Vagina (tissue), 2 donors: ENCODE measurements around the gene MAP6D1.

Experiments used
- POLR2A ChIP-seq, 2 donors: fragments of 450-650 bp; IDR thresholded peaks; one replicate each; pipeline ENCODE4 v1.6.1; 2017; ENCODE audit warnings: antibody characterized with exemption in 2 of 2, mild to moderate bottlenecking in 2 of 2, moderate library complexity in 2 of 2
- TF ChIP-seq, protein P1 (sequence below), 3 experiments: fragments of 450-650 bp in 2 of 3; fragments of 200-600 bp in 1 of 3; sonication (generic) in 1 of 3; IDR thresholded peaks; one replicate each; pipeline ENCODE4 v1.5.1; 2017 to 2019; ENCODE audit warnings: antibody characterized with exemption in 3 of 3, mild to moderate bottlenecking in 2 of 3, moderate library complexity in 2 of 3

DNA sequence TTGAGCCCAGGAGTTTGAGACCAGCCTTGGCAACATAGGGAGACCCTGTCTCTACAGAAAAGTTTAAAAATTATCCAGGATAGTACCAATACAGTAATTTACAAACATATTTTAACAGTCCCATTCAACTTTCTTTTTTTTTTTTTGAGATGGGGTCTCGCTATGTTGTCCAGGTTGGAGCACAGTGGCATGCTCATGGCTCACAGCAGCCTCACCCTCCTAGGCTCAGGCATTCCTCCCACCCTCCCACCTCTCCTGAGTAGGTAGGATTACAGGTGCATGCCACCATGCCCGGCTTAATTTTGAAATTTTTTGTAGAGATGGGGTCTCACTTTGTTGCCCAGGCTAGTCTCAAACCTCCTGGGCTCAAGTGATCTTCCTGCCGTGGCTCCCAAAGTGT is 12.5 kb upstream of the MAP6D1 start:
- TF ChIP-seq, protein P1, sequence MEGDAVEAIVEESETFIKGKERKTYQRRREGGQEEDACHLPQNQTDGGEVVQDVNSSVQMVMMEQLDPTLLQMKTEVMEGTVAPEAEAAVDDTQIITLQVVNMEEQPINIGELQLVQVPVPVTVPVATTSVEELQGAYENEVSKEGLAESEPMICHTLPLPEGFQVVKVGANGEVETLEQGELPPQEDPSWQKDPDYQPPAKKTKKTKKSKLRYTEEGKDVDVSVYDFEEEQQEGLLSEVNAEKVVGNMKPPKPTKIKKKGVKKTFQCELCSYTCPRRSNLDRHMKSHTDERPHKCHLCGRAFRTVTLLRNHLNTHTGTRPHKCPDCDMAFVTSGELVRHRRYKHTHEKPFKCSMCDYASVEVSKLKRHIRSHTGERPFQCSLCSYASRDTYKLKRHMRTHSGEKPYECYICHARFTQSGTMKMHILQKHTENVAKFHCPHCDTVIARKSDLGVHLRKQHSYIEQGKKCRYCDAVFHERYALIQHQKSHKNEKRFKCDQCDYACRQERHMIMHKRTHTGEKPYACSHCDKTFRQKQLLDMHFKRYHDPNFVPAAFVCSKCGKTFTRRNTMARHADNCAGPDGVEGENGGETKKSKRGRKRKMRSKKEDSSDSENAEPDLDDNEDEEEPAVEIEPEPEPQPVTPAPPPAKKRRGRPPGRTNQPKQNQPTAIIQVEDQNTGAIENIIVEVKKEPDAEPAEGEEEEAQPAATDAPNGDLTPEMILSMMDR (IDR thresholded peaks at IDR 0.05) = no peak
- no peak for TF ChIP-seq POLR2A (IDR thresholded peaks at IDR 0.05)
